Astrocyte of the spinal cord (primary cell): ENCODE measurements around the gene SLC38A10.

Experiments
- DNase-seq: peaks from one replicate; pipeline ENCODE4 v3.0.0; 2011; ENCODE audit warnings: low read depth, low spot score
- H3K4me3 ChIP-seq: 2 replicates; pipeline ENCODE4 v1.5.1; 2011; ENCODE audit warnings: low read depth, mild to moderate bottlenecking, low read length, moderate library complexity
- CTCF ChIP-seq: IDR thresholded peaks from 2 replicates; pipeline ENCODE4 v1.5.1; 2012; ENCODE audit warnings: low read depth, mild to moderate bottlenecking, low read length, inconsistent platforms
- in situ Hi-C: cut with HindIII; loops from 2 replicates; pipeline ENCODE4 v1.10.0; 2017; ENCODE audit warnings: low sequenced_read_pairs

SLC38A10 gene

GRCh38 chr17:81200695-81201580, 94.2 kb downstream of the SLC38A10 start:
- H3K4me3 ChIP-seq, result no peak overlapping the region
- in situ Hi-C loops, result no loop called here
- peak; percentile 70 for TF ChIP-seq CTCF
- DNase-seq, result peak; percentile 67

- no peak for TF ChIP-seq CTCF
- H3K4me3 ChIP-seq, result no peak overlapping the region
- in situ Hi-C loops, result no loop called here
- DNase-seq, result no peak
Observed at GRCh38 chr17:81200201-81200600, 94.9 kb downstream of the SLC38A10 start.

GRCh38 chr17:81199482-81199830, 95.7 kb downstream of the SLC38A10 start:
- TF ChIP-seq CTCF, result no peak
- in situ Hi-C loops, result no loop called here
- no peak for DNase-seq
- H3K4me3 ChIP-seq, result no peak overlapping the region

- in situ Hi-C loops, result no loop called here
- no peak for TF ChIP-seq CTCF
- H3K4me3 ChIP-seq, result no peak overlapping the region
- DNase-seq, result no peak
Observed at GRCh38 chr17:81198826-81199481, 96.2 kb downstream of the SLC38A10 start.

- DNase-seq, result no peak
- in situ Hi-C loops, result no loop called here
Observed at GRCh38 chr17:81197831-81198490, 97.1 kb downstream of the SLC38A10 start.

GRCh38 chr17:81197409-81197795, 97.7 kb downstream of the SLC38A10 start:
- DNase-seq, result no peak
- no peak overlapping the region for H3K4me3 ChIP-seq
- no peak for TF ChIP-seq CTCF
- in situ Hi-C loops, result no loop called here

More at GRCh38 chr17:81197831-81198490, 97.1 kb downstream of the SLC38A10 start:
- H3K4me3 ChIP-seq, result no peak overlapping the region
- TF ChIP-seq CTCF, result no peak
